ENCODE data around the gene BTN2A1. TPM values are rescaled to one million over a fixed set of nuclear protein-coding genes. Genes with fewer than 3 reads are reported as not detected.

BTN2A1 gene
- total and polyA plus RNA-seq, 2 of the 13 experiments (the other 11 are each of a cell fraction or from before 2014, with no cell fraction given), result 16.4 to 30.4 TPM

DNA sequence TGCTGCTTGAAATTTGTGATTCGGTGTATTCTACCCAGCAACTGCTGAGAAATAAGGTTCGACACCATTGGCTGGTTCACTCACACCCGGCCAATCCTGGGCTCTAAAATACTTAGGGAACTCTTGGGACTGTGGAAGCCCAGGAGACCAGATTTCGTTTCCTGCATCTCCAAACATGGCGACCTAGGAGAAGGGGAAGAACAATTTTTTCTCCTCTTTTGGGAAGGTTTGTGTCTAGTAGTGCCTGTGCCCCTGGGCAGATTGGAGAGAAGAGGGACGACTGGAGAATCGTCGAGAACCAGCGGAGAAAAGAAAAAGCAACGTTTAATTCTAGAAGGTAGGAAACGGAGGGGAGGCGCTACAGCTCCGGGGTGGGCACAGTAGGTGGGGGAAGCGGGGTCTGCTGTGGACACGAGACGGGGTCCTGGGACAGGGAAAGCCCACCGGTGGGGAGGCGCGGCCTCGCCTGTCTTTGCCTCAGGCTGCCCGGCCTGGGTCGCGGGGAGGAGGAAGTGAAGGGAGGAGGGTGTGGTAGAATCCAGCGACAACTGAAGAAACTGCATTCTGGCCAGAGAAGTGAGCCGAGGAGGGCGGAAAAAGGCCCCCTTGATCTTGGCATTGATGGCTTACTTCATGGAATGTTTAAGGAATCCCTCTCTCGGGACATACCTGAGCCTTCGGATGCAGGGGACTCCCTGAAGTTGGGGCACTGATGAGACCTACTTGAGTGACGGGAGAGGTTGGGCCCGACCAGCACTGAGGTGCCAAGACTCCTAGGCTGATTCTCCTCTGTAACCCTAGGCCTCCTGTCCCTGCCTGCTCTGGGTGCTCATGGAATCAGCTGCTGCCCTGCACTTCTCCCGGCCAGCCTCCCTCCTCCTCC lies at the start of gene BTN2A1 (continued):
- TF ChIP-seq, protein P1, sequence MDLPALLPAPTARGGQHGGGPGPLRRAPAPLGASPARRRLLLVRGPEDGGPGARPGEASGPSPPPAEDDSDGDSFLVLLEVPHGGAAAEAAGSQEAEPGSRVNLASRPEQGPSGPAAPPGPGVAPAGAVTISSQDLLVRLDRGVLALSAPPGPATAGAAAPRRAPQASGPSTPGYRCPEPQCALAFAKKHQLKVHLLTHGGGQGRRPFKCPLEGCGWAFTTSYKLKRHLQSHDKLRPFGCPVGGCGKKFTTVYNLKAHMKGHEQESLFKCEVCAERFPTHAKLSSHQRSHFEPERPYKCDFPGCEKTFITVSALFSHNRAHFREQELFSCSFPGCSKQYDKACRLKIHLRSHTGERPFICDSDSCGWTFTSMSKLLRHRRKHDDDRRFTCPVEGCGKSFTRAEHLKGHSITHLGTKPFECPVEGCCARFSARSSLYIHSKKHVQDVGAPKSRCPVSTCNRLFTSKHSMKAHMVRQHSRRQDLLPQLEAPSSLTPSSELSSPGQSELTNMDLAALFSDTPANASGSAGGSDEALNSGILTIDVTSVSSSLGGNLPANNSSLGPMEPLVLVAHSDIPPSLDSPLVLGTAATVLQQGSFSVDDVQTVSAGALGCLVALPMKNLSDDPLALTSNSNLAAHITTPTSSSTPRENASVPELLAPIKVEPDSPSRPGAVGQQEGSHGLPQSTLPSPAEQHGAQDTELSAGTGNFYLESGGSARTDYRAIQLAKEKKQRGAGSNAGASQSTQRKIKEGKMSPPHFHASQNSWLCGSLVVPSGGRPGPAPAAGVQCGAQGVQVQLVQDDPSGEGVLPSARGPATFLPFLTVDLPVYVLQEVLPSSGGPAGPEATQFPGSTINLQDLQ (CRISPR knock-in tag; IDR thresholded peaks at IDR 0.05), result no peak
- TF ChIP-seq HNRNPUL1 (IDR thresholded peaks at IDR 0.05; ENCODE audit: low read depth, low read length), result no peak
- TF ChIP-seq, protein P2, sequence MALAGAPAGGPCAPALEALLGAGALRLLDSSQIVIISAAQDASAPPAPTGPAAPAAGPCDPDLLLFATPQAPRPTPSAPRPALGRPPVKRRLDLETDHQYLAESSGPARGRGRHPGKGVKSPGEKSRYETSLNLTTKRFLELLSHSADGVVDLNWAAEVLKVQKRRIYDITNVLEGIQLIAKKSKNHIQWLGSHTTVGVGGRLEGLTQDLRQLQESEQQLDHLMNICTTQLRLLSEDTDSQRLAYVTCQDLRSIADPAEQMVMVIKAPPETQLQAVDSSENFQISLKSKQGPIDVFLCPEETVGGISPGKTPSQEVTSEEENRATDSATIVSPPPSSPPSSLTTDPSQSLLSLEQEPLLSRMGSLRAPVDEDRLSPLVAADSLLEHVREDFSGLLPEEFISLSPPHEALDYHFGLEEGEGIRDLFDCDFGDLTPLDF (CRISPR knock-in tag; IDR thresholded peaks at IDR 0.05), result no peak; the same call in 1 of the 2 replicates
- TF ChIP-seq RARG (CRISPR knock-in tag; IDR thresholded peaks at IDR 0.05; ENCODE audit: low read depth), result no peak
- TF ChIP-seq, protein P3, sequence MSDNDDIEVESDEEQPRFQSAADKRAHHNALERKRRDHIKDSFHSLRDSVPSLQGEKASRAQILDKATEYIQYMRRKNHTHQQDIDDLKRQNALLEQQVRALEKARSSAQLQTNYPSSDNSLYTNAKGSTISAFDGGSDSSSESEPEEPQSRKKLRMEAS (IDR thresholded peaks at IDR 0.05), result peak; percentile 39
- TF ChIP-seq ZNF20 (CRISPR knock-in tag; IDR thresholded peaks at IDR 0.05), result no peak
- no peak for TF ChIP-seq DNMT1 (CRISPR knock-in tag; IDR thresholded peaks at IDR 0.05)
- 0 out of 2 replicates have a peak, but pooled peaks have one; percentile 37 for TF ChIP-seq KDM5A (IDR thresholded peaks at IDR 0.05; ENCODE audit: borderline replicate concordance, low read length)
- 0 out of 2 replicates have a peak, but pooled peaks have one; percentile 46 for TF ChIP-seq MYC (CRISPR knock-in tag; IDR thresholded peaks at IDR 0.05; ENCODE audit: borderline replicate concordance)
- TF ChIP-seq, protein P4, sequence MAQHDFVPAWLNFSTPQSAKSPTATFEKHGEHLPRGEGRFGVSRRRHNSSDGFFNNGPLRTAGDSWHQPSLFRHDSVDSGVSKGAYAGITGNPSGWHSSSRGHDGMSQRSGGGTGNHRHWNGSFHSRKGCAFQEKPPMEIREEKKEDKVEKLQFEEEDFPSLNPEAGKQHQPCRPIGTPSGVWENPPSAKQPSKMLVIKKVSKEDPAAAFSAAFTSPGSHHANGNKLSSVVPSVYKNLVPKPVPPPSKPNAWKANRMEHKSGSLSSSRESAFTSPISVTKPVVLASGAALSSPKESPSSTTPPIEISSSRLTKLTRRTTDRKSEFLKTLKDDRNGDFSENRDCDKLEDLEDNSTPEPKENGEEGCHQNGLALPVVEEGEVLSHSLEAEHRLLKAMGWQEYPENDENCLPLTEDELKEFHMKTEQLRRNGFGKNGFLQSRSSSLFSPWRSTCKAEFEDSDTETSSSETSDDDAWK (CRISPR knock-in tag; IDR thresholded peaks at IDR 0.05), result no peak
- TF ChIP-seq, protein P5, sequence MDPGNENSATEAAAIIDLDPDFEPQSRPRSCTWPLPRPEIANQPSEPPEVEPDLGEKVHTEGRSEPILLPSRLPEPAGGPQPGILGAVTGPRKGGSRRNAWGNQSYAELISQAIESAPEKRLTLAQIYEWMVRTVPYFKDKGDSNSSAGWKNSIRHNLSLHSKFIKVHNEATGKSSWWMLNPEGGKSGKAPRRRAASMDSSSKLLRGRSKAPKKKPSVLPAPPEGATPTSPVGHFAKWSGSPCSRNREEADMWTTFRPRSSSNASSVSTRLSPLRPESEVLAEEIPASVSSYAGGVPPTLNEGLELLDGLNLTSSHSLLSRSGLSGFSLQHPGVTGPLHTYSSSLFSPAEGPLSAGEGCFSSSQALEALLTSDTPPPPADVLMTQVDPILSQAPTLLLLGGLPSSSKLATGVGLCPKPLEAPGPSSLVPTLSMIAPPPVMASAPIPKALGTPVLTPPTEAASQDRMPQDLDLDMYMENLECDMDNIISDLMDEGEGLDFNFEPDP (CRISPR knock-in tag; conservative IDR thresholded peaks at IDR 0.05), result peak; percentile 91; the same call in 1 of the 2 replicates
- TF ChIP-seq ZNF790 (CRISPR knock-in tag; IDR thresholded peaks at IDR 0.05; ENCODE audit: borderline replicate concordance), result no peak
- TF ChIP-seq, protein P6, sequence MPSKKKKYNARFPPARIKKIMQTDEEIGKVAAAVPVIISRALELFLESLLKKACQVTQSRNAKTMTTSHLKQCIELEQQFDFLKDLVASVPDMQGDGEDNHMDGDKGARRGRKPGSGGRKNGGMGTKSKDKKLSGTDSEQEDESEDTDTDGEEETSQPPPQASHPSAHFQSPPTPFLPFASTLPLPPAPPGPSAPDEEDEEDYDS (CRISPR knock-in tag; IDR thresholded peaks at IDR 0.05), result peak; percentile 32; the same call in 1 of the 2 replicates
- no peak for TF ChIP-seq ZSCAN9 (CRISPR knock-in tag; IDR thresholded peaks at IDR 0.05; ENCODE audit: borderline replicate concordance)
- TF ChIP-seq SRY (CRISPR knock-in tag; IDR thresholded peaks at IDR 0.05), result no peak
- TF ChIP-seq, protein P7, sequence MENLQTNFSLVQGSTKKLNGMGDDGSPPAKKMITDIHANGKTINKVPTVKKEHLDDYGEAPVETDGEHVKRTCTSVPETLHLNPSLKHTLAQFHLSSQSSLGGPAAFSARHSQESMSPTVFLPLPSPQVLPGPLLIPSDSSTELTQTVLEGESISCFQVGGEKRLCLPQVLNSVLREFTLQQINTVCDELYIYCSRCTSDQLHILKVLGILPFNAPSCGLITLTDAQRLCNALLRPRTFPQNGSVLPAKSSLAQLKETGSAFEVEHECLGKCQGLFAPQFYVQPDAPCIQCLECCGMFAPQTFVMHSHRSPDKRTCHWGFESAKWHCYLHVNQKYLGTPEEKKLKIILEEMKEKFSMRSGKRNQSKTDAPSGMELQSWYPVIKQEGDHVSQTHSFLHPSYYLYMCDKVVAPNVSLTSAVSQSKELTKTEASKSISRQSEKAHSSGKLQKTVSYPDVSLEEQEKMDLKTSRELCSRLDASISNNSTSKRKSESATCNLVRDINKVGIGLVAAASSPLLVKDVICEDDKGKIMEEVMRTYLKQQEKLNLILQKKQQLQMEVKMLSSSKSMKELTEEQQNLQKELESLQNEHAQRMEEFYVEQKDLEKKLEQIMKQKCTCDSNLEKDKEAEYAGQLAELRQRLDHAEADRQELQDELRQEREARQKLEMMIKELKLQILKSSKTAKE (CRISPR knock-in tag; IDR thresholded peaks at IDR 0.05; ENCODE audit: borderline replicate concordance), result no peak
- TF ChIP-seq ZNF143 (CRISPR knock-in tag; IDR thresholded peaks at IDR 0.05), result no peak
- TF ChIP-seq LCORL (IDR thresholded peaks at IDR 0.05), result no peak
- TF ChIP-seq LCORL (CRISPR knock-in tag; IDR thresholded peaks at IDR 0.05), result no peak
